HG02852 (cell line): ENCODE data around the gene VPS41.

Experiments used
- ATAC-seq: cut with Tn5 transposase; IDR thresholded peaks from one replicate; pipeline ENCODE4 v1.9.1; 2021; ENCODE audit warnings: mild to moderate bottlenecking, moderate library complexity; ENCODE audit not compliant: unreplicated experiment

VPS41 gene

GRCh38 chr7:38744746-38745145, 164.2 kb downstream of the VPS41 start:
- ATAC-seq, result no peak

GRCh38 chr7:38743899-38744298, 165.1 kb downstream of the VPS41 start:
- ATAC-seq, result no peak

GRCh38 chr7:38740041-38740440, 168.9 kb downstream of the VPS41 start:
- ATAC-seq, result no peak

DNA sequence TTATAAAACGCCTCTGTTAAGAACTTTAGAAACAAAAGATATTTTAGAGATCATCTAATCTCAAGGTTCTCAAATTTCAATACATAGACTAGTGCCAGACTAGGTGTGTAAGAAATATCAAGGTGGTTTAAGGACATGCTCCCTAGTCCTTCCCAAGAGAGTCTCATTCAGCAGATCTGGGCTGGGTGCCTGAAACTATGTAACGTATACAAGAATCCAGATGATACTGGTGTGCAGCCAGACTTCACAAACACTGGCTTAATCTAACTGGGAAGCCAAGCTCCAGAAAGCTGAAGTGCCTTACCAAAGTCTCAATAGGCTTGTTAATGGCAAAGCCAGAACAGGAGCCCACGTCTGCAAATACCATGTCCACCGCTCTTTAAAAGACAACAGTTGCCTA, 172.9 kb downstream of the VPS41 start:
- no peak for ATAC-seq

DNA sequence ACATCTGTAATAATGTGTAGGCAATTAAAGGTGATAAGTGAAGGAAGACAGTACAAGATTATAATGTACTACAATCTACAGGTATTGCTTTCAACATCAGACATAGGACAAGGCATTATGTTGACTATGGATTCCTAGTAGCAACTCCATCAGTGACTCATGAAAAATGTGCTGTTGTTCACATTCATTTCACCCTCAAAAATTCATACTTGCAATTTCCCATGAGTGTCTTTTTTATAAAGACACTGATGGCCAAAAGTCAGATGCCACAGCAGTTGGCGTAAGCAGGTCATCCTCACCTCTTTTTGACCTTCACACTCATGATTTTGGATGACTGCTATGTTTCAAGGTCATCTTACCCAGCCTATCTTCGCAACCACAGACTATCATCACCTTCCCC, 177.8 kb downstream of the VPS41 start:
- ATAC-seq, result no peak

GRCh38 chr7:38728145-38728544, 180.8 kb downstream of the VPS41 start:
- ATAC-seq, result no peak

DNA sequence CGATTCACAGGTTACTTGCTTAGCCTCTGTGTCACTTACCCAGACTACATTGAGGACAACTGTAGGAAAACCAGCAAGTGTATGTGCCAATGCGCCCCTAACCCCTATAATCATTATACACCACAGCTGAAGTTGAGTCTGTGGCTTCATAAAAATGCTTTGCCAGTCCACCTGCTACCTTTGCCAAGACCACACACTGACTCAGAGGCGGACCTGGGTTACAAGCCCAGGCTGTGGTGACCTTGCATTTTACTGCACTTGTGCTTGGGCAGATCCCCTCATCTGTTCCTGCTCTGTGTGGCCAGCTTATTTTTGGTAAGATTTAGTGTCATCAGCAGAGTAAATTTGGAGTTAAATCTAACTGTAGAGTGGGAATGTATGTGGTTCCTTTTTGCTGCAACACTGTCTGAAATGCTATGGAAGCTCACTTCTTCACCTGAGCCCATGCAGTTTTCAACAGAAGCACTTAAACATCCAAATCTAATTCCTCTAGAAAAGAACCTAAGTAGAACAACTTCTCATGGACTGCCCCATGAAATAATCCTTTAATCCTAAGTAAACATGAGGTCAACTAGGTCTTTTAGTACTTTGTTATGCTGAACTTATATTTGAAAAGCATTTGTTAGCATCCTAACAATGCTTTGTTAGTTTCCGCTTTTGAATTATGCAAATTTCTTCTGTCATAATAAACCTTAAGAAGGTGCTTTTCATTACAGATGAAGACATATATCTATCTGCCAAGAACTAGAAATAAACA, 181.6 kb downstream of the VPS41 start:
- no peak for ATAC-seq

GRCh38 chr7:38723327-38723726, 185.7 kb downstream of the VPS41 start:
- no peak for ATAC-seq

- no peak for ATAC-seq
Measured at GRCh38 chr7:38716397-38716796, 192.6 kb downstream of the VPS41 start.

GRCh38 chr7:38709123-38709522, 199.9 kb downstream of the VPS41 start:
- ATAC-seq, result no peak

DNA sequence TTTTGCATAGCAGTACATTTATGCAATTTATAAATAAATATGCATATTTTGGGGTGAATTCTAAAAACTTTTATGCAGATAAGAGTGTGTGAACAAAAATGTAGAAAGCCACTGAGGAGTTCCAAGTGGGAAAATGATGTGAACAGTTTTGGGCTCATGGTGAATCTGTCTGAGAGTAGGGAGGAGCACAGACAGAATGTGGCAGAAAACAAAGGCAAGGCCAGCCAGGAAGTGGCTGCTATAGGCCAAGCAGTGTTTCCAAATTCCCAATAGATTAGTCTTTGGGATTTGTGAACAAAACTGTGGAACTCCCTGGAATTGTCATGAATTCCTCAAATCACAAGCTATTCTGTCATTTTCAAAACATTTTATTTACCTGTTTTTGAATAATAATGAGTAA, 204.2 kb downstream of the VPS41 start:
- ATAC-seq, result no peak

DNA sequence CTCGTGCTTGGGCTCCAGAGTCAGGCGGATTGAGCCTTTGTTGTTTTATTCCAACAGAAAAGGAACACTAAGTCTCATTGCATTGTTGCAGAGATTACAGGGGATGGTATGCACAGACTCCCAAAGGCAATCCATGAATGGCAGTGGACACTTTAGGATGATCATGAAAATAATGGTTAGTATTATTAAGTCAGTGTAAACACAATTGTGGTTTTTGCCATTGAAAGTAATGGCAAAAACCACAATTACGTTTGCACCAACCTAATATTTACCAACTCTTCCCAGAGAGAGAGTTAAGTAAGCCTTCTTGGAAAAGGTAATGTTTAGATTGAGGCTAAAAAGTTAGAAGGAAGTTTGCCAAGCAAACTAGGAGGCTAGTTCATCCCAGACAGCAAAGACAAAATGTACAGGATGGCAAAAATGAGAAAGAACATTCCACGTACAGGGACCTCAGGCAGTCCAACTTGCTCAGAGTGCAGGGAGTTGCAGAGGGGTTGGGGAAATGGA, 204.9 kb downstream of the VPS41 start:
- no peak for ATAC-seq

GRCh38 chr7:38703093-38703492, 205.9 kb downstream of the VPS41 start:
- ATAC-seq, result no peak

- no peak for ATAC-seq
Measured at GRCh38 chr7:38702002-38702535, 206.9 kb downstream of the VPS41 start.

GRCh38 chr7:38700116-38700515, 208.9 kb downstream of the VPS41 start:
- ATAC-seq, result no peak

GRCh38 chr7:38699471-38699870, 209.5 kb downstream of the VPS41 start:
- ATAC-seq, result no peak

DNA sequence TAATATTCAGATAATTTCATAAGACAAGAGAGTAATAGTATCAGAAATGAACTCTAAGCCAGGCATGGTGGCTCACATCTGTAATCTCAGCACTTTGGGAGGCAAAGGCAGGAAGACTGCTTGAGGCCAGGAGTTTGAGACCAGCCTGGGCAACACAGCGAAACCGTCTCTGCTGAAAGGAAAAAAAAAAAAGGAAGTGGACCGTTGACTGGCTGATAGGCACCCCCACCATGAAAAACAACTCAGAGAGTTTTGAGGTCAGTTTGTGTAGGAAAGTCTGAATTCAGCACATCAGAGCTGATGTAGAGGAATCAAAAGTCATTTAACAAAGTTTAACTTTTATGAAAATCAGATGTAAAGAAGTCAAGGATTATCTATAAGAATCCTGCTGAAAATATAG, 214.7 kb downstream of the VPS41 start:
- ATAC-seq, result no peak

DNA sequence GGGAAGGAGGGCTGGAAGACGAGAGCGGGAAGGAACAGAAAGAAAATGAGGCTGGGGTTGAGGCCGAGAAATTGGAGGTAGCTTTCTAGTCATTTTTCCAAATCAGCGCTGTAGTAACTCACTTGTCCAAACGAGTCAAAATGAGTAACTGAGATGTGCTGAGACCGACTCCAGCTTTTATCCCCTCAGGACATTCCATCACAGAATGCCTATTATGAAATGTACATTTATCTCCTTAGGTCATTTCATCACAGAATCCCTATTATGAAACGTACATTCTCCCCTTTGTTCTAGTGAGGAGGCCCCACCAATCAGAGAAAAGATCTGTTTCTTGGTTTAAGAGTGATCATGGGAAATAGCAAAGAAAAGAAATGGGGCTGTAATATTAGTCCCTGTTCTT, 222.1 kb downstream of the VPS41 start:
- ATAC-seq, result no peak

GRCh38 chr7:38685851-38686250, 223.1 kb downstream of the VPS41 start:
- ATAC-seq, result no peak

DNA sequence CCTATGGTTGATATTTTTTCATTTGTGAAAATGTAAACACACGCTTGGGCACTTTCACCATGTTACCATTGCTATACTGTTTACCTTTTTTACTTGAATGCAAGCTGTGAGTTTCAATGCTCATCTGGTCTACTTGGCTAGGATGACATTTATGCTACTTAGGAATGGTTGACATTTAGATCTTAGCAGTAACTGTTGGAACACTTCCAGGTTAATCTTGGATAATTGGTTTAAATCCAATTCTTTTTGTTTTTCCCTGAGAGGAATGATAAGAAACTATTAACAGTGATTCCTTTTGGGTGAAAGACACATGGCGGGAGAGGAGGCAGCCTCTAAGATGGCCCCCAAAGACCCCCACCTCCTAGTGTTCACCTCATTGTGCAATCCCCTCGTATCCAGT, 226.4 kb downstream of the VPS41 start:
- ATAC-seq, result no peak

DNA sequence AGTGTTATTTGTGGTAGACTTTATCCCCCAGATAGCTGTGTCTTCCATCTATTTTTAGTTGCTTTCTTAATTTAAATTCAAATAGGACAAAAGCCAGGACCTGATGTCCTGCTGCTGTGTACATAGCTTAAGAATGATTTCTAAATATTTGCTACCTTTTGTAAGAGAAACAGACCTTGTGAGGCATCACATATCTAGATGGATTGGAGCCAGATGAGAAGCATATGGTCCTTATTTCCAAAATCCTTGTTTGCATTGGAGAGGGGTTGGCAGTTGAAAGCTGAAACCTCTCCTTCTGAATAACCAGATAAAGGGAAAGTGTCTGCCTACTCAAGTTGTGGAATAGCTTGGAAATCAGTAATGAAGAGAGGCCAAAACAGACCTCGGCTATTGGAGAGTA, 227.1 kb downstream of the VPS41 start:
- ATAC-seq, result no peak

- no peak for ATAC-seq
Measured at GRCh38 chr7:38679419-38679818, 229.6 kb downstream of the VPS41 start.

DNA sequence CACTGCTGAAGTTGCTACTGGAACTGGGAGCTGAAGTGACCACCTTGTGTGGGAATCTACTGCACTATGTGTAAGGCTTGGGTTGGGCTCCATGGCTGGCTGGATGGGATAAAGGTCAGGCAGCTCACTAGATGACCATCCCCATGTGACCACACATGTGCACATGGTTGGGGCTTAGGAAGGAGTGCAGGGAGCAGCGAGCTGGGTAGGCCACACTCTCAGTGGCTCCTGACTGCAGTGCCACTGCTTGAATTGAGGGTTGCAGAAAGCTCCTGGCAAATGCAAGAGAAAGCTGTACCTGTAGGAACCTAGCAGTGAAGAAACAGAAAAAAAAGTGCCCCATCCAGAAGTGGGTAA, 230.3 kb downstream of the VPS41 start:
- ATAC-seq, result no peak
